GM19372 (cell line): ENCODE measurements around the gene MAP1LC3B.

ENCODE experiments used
- ATAC-seq: cut with Tn5 transposase; IDR thresholded peaks from one replicate; pipeline ENCODE4 v1.9.1; 2021; ENCODE audit warnings: mild to moderate bottlenecking, low read depth, moderate library complexity; ENCODE audit not compliant: unreplicated experiment

Gene MAP1LC3B

DNA sequence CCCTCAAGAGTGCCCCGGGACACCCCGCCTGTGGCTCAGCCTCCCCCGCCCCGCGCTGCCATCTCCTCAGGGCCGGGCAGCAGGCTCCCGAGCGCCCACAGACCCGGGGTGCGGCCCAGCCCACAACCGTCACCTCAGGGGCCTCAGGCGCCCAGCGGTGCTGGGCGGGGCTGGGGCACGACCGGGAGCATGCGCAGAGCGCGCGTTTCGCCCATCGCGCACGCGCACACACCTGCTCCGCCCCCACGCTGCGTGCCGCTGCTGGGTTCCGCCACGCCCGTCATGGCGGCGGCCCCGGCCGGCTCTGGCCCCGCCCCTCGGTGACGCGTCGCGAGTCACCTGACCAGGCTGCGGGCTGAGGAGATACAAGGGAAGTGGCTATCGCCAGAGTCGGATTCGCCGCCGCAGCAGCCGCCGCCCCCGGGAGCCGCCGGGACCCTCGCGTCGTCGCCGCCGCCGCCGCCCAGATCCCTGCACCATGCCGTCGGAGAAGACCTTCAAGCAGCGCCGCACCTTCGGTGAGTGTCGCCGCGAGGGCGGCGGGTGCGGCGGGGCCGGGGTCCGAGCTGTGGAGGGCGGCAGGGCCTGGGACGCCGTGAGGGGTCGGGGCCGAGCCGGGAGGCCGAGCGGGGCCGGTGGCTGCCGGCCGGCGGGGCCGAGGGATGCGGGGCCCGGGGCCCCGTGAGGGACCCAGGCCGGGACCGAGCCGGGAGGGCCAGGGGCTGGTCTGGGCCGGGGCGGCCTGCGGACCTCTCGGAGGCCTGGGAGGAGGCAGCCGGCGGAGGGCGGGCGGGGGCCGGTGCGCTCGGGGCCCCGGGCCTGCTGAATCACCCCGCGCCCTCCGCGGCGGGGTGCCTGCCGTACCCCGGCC is at the start of gene MAP1LC3B:
TSS of gene MAP1LC3B (plus strand) at position 387 of the 871 bp plus-strand sequence. CDS start at position 479, 92 bp downstream.
- peak; percentile 68 for ATAC-seq

DNA sequence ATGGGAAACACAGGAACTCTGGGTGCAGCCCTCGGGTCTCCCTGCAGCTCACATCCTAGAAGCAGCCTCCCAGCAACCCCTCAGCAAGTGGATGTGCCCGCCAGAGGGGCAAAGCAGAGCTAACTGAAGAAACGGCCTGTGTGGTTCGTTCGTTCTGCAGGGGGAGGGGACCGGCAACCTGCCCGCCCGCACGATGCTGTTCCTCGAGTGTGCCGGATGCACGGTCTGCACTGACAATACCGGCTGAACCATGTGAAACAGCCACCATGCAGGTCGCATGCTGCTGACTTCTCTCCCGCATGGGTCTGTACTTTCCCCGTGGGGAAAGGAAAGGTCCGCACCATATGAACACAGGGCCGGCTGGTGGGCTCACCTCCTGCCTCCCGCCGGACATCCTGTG is 49.6 kb upstream of the MAP1LC3B start:
- no peak for ATAC-seq

DNA sequence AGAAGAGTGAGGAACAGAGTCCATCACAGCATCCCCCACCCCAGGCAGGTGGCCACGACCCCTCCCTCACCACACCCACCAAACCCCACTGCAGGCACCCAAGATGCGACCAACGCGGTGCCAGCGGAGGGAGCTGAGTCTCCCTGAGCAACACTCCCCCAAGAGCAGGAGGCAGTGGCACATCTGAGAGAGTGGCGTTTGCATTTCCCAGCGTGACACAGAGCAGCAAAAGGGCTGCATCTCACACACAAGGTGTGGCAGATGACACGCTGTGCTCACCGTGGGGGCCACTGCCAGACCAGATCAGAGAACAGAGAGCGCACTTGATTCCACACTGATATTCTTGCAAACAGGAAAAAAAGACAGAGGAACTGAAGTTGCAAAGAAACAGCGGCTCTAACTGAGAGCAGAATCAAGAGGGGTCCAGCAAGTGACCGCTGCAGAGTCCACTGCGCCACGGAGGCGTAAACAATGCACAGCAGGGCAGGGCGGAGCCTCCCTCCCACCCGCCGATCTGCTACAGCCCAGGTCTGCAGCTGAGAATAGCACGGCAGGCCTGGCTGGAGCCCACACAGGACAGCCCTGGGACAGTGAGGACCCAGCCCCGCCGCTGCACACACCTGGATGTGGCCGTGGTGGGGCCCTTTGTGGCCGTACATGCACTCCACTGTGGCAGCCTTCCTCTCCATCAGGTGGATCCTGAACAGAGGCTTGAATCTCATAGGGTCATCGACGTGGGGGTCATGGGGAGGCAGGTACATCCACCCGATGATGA is 49.0 kb upstream of the MAP1LC3B start:
- ATAC-seq, result no peak

DNA sequence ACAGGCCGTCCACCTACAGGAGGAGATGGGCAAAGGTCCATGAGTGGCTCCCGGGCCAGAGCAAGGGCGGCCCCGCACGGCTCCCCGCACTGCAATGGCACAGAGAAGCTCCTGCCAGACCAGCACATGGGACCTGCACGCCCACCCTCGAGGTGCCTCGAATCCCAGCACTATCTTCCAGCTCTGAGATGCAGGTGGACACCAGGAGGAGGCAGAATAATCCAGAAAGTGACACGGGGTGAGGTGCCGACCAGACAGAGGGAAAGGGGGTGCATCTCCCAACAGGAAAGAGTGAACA is 48.4 kb upstream of the MAP1LC3B start:
- ATAC-seq, result no peak

DNA sequence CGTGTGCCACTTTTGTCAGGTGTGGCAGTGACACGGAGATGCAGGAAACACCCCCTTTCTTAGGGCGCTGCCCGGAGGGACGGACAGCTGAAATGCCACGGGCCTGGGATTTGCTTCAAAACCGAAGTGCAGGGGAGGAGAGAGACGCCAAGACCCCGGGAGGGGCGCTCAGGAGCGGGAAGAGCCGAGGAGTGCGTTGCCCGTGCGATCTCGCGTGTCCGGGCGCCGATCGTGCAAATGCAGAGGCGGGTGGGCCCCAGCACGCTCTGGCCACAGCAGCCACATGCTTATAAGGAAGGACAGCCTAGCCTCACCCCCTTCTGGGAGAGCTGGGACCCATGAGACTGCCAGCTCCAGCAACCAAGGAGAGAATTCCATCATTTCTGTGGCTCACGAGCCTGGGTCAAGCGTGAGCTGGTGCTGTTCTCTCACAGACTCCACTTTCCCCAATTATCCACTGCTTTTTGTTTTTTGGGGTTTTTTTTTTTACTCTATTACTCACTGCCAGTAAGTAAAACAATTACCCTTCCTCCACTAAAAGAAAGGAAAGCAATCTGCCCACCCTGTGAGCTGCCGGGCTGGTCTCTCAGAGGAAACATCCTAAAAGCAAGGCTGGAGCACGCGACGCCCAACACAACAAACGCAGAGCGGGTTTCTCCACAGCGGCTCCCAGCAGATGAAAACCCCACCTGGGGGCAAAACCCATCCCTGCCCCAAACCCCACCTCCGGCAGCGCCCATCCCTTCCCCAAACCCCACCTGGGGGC is 47.8 kb upstream of the MAP1LC3B start:
- no peak for ATAC-seq

DNA sequence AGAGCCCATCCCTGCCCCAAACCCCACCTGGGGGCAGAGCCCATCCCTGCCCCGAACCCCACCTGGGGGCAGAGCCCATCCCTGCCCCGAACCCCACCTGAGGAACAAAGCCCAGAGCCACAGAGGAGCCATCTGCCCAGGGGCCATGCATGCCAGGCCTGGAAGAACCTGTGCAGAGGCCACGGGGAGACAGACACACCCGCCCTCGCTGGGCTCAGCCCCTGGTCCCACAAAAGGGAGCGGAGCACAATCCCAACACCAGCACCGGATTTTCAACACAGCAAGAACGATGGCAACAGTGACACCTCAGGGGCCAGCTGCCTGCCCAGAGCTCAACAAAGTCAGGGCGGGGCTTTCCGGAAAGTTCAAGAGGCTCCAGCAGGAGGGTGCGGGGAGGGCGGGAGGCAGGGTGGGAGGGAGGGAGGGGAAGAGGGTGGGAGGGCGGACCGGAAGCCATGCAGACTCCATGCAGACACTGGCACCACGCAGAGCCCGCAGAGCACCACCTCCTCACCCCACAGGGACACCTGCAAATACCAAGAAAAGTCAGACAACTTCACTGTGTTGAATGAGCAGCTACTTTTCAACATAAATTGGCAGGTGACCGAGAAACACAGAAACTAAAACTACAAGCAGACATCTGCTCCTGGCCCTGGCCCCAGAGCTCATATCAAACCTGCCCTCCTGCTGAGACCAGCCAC is 47.1 kb upstream of the MAP1LC3B start:
- no peak for ATAC-seq

DNA sequence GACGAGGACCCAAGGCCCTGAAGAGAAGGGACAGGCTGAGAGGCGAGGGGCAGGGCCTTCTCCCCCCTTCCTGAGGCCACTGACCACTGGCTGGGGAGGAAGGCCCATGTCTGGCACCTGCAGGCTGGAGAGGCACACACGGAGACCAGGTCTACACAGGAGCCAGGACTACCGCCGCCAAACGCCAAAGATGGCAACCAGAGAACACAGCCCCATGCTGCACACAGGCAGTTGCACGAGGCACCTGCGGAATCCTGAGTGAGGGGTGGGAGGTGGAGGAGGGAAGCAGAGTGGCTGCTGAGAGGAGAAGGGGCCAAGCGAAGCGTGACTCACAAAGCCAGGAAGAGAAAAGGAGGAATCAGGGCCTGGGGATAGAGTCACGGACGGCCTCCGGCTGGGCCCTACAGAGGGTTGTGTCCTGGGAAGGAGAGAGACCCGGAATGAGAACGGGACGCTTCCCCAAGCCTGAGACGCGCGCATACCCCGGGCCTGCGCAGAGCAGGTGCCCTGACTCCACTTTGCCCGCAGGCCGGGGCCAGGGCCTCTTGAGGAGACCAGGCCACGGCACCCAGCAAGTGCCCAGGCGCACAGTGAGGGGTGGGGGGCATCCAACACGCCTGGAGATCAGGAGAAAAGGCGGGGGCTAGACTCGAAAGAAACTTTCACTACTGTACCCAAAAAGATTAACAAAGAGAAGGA is 46.3 kb upstream of the MAP1LC3B start:
- ATAC-seq, result no peak

DNA sequence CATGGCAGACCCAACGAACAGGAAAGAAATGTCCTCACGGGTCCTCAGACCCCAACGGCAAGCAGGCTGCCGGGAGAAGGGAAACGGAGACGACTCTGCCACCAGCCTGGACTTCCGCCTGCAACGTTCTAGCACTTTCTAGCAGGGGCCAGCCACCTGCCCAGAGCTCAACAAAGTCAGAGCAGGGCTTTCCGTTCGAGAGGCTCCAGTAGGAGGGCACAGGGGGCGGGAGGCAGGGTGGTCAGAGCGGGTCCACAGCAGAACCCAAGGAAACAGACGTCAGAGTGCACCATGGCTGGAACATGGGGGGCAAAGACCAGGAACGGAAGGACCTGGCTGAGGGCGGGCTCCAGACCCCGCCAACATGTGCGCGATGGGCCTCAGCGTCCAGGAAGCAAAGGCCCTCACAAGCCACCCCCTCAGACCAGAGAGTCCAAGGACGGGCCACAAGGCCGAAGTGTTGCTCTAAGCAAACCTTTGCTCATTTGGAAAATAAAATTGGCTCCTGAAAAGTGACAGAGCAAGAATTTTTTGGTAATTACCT is 45.5 kb upstream of the MAP1LC3B start:
- ATAC-seq, result no peak

DNA sequence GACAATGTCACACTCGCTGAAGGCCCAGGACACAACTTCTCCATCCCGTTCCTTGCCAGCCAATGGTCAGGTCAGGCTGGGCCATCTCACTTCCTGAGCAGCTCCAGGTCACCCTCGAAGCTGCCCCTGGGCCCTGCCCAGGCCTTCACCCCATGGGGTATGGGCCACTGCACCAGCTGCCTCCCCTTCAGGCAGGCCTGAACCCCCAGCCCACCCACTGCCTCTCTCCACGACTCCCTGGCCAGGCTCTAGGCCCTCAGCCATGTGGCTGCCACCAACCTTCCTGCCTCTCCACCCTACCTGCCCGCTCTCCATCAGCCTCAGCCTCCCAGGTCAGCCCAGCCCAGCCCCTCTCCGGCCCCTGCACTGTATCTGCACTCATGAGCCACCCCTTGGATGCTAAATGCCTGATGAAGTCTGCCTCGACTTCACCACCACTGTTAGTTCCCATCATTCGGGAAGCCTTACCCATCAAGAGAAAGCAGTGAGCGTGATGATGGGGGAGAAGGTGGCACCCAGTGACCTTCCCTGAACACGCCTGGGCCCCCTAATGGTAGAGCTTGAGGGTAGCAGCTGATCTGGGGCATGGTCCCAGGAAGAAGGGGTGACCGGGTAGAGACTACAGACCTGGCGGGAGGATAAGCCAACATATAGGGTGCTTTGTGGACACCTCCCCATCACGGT is 44.1 kb upstream of the MAP1LC3B start:
- ATAC-seq, result no peak

DNA sequence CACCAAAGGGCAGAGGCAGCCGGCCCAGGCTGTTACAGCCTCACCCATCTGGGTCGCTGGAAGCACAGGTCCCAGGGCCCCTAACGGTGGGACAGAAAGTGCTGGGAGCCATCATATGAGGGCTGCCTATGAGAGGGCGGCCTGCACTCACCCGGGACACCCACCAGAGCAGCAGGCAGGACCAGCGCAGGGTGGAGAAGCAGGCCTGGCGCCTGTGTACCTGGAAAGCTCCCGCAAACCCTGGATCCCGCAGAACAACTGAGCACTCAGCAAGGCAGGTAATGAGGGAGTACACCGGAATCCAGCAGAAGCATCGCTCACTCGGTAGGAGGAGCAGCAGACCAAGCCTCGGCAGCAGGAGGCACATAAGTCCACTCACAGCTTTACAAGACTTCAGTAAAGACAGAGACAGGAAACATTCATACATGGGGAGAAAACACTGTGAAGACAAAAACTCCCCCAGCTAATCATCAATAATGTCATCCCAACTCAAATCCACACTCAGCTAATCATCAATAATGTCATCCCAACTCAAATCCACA is 43.4 kb upstream of the MAP1LC3B start:
- ATAC-seq, result no peak

DNA sequence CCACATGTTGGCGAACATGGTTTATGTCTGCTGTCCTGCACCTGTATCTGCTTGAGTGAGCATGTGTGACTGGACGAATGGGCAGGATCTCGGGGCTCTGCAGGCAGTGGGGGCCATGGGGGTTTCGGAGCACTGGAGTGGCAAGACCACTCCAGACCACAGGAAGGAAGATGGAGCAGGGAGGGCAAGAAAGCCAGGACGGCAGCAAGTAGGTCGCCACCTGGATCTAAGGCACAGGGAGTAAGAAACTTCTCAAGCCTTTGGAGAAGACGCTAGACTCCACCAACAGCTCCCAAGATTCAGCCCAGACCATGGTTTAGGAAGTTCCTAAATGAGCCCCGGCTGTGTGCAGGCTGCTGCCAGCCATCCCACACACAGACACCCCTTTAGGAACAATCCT is 42.1 kb upstream of the MAP1LC3B start:
- no peak for ATAC-seq

DNA sequence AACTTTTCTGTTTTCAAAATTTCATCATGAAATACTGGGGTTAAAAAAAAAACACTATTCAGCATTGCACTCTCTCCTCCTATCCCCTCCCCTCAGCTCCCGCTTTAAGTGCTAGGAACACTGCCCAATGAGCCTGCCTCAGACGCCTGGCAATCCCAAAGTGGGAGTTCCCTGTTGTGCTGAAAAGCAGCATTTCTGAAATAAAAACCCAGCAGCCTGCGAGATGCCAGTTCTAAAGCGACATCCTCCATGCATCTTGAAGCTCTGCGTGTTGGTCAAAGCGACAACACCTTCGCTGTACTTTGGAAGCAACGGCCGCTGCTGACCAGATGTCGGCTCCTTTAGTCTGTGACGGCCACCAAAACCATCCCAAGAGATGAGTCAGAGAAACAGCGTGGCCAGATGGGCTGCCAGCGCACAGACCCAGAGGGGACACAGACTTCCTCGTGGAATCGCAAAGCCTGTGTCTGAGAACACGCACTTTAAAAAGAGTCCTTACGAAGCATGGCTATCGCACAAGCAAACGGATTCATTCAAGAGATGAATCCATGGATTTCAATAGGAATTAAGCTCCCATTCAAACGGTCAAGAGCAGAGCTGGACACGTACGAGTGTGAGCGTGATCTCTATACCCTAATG is 41.3 kb upstream of the MAP1LC3B start:
- no peak for ATAC-seq

DNA sequence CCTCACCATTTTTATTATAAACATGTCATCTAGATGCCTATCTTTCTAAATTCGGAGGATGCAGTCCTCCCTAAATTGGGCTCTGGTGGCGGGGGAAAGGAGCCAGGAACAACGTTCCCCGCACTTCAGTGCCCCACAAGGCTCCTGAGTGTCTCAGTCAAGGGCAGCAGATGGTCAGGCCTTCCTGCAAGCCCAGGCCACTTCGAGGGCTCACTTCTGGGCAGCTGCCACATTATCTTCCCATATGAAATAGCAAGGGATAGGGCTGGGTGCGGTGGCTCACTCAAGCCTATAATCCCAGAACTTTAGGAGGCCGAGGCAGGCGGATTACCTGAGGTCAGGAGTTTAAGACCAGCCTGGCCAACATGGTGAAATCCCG is 40.8 kb upstream of the MAP1LC3B start:
- ATAC-seq, result no peak

DNA sequence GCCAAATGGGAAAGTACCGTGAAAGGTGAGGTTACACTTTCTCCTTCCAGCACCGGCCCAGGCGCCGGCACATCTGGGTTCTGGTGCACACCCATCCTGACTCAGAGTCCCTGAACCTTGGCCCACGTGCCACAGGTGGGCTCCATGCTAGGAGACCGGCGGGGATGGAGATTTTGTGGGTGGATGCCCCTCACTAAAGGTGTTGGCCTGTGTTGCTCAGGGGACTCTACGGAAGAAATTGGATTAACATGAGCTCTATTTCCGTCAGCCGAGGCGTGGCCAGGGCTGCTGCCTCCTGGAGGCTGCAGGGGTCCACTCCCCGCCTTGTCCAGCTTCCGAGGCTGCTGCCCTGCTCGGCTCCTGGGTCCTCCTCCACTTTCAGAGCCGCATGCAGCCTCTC is 39.3 kb upstream of the MAP1LC3B start:
- ATAC-seq, result no peak

DNA sequence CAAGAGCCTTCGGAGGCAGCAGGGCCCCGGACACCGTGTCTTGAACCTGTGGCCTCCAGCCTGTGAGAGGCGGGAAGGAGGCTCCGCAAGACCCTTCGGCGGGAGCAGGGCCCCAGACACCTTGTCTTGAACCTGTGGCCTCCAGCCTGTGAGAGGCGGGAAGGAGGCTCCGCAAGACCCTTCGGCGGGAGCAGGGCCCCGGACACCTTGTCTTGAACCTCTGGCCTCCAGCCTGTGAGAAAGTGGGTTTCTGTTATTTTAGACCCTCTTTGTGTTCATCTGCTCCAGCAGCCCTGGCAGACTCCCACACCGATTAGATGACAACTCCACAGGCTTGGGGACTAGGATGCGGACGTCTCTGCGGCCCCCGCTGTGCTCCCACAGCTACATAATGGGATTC is 38.5 kb upstream of the MAP1LC3B start:
- no peak for ATAC-seq

DNA sequence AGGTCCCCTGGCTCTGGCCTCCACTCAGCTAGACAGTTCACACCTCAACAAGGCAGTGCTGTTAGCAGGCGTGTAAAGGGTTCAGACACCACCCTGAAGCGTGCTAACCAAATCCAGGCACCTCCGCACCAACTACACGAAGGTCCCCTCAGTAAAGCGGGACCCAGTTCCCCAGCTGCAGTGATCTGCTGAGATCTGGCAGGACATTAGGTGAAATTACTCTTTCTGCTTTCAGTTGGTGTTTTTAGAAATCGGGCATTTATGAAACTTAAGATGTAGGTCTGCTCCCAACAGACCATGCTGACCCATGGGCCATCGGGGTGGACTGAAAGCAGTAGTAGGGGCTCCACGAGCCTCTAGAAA is 35.7 kb upstream of the MAP1LC3B start:
- no peak for ATAC-seq

DNA sequence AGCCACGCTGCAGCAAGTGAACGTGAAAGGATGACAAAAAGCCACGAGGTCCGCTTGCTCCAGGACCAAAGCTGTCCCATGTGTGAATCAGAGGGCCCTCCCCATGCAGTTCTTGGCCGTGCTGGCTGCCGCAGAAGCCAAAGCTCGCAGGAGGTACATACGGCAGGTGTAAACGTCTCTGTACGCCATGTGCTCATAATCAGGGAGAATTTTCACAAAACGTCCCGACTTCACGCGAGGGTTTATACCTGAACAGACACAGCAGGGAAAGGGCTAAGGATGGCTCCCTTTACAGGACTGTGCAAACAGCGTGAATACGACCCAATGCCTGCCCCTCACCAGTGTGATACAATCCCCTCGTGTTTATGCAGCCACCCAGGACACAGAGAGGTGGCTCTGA is 33.9 kb upstream of the MAP1LC3B start:
- no peak for ATAC-seq

DNA sequence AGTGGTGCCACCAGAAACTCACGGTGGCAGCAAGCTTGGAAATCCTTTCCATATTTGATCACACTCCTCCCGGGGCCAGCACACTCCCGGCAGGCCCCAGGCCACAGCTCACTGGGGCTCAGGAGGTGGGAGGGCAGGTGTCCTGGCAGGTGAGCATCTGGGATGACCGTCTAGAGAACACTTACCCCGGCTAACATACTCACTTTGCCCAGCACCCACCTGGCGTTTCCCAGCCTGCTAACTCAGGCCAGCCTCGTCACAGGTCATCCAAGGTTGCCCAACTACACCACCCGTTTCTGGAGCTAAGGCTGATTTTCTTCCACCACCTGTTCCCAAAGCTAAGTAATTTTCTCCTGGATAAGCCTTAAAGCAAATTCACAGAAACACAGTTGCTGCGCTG is 33.4 kb upstream of the MAP1LC3B start:
- ATAC-seq, result no peak

DNA sequence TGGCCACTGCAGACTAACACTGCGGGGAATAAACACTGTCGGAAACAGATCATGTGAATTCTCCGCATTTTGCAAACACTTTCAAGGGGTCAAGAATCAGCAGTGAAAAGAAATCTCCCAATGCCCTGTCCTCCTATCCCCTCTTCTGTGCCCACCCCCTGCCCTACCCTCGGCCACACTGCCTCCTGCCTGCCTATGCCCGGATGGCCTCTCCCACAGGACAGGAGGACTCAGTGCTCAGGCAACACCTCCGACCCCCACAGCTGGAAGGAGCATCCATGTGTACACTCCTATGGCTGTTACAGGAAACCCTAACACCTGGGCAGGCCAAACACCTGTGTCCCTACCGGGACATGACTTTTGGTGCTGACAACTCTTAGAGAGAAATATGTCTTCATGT is 33.0 kb upstream of the MAP1LC3B start:
- ATAC-seq, result no peak
